ENCODE results near the gene AMBRA1. TPM values are rescaled to one million over a fixed set of nuclear protein-coding genes. Genes with fewer than 3 reads are reported as not detected.

AMBRA1 gene
- total RNA-seq, 1 experiment from 2014 or later, result 15.8 TPM

GRCh38 chr11:46362156-46363030 is 231.4 kb downstream of the AMBRA1 start:
- no peak for ATAC-seq
- peaks cover 26% of the 10 kb centered on the region for H3K4me1 ChIP-seq (ENCODE audit: insufficient read depth, low read length)
- CTCF ChIA-PET, result no interaction called here

GRCh38 chr11:46361283-46362155 is 232.3 kb downstream of the AMBRA1 start:
- H3F3A ChIP-seq (ENCODE audit: low read length, unreplicated experiment), result no peaks in the 10 kb centered on the region
- ATAC-seq (no peak), DNase-seq (no peak)
- H3K4me2 ChIP-seq (ENCODE audit: low read length), result no peak overlapping the region
- no peaks in the 10 kb centered on the region for H3K9me2 ChIP-seq (replicated peaks; ENCODE audit: low read length)
- no peaks in the 10 kb centered on the region for H3K36me3 ChIP-seq (ENCODE audit: low read depth, low read length)
- POLR2A ChIA-PET (ENCODE audit: unreplicated experiment), result no interaction called here
- H3K4me3 ChIP-seq (ENCODE audit: low read length), result no peak overlapping the region
- H3K27me3 ChIP-seq (ENCODE audit: low read length), result no peaks in the 10 kb centered on the region
- TF ChIP-seq EZH2 (IDR thresholded peaks at IDR 0.05; ENCODE audit: low read length, unreplicated experiment) (no peak), EZH2phosphoT487 (IDR thresholded peaks at IDR 0.05; ENCODE audit: borderline replicate concordance, low read length) (no peak), CTCF (conservative IDR thresholded peaks at IDR 0.05; ENCODE audit: low read depth, low read length) (no peak)
- no peak overlapping the region for H3K9ac ChIP-seq (ENCODE audit: low read length)
- H3K9me3 ChIP-seq (ENCODE audit: low read length), result no peaks in the 10 kb centered on the region
- CTCF ChIA-PET, result interaction anchor here (0.6 kb wide), 1 partner anchor 46 kb away, joined by 3 read pairs; no protein-coding TSS in a partner anchor
- peaks cover 35% of the 10 kb centered on the region for H3K79me2 ChIP-seq (ENCODE audit: low read length)
- no TSS peak for BruUV-seq (replicated peaks)
- no peak overlapping the region for H2AFZ ChIP-seq (ENCODE audit: low read length)
- intact Hi-C loops (cut with micrococcal nuclease), result loop anchor here (2.0 kb wide), 1 partner anchor 13 kb away; no protein-coding TSS in a partner anchor
- no peaks in the 10 kb centered on the region for H4K20me1 ChIP-seq (ENCODE audit: low read length)
- H3K27ac ChIP-seq (ENCODE audit: low read length), result no peak overlapping the region
- H3K4me1 ChIP-seq (ENCODE audit: insufficient read depth, low read length), result peaks cover 26% of the 10 kb centered on the region

More at GRCh38 chr11:46362156-46363030, 231.4 kb downstream of the AMBRA1 start:
- Histone ChIP-seq H3K36me3 (ENCODE audit: low read depth, low read length) (no peaks in the 10 kb centered on the region), H3K4me2 (ENCODE audit: low read length) (peak overlapping the region; percentile 84), H3K9ac (ENCODE audit: low read length) (peak overlapping the region; percentile 85), H3K9me3 (ENCODE audit: low read length) (no peaks in the 10 kb centered on the region), H4K20me1 (ENCODE audit: low read length) (no peaks in the 10 kb centered on the region), H3K27me3 (ENCODE audit: low read length) (no peaks in the 10 kb centered on the region), H3K27ac (ENCODE audit: low read length) (peak overlapping the region; percentile 97), H2AFZ (ENCODE audit: low read length) (peak overlapping the region; percentile 59; the same call in 1 of the 2 replicates), H3F3A (ENCODE audit: low read length, unreplicated experiment) (no peaks in the 10 kb centered on the region), H3K9me2 (replicated peaks; ENCODE audit: low read length) (no peaks in the 10 kb centered on the region), H3K79me2 (ENCODE audit: low read length) (peaks cover 27% of the 10 kb centered on the region), H3K4me3 (ENCODE audit: low read length) (no peak overlapping the region)
- TF ChIP-seq EZH2phosphoT487 (IDR thresholded peaks at IDR 0.05; ENCODE audit: borderline replicate concordance, low read length) (no peak), CTCF (conservative IDR thresholded peaks at IDR 0.05; ENCODE audit: low read depth, low read length) (no peak), EZH2 (IDR thresholded peaks at IDR 0.05; ENCODE audit: low read length, unreplicated experiment) (no peak)
- intact Hi-C loops (cut with micrococcal nuclease), result loop anchor here (2.0 kb wide), 1 partner anchor 14 kb away; no protein-coding TSS in a partner anchor
- BruUV-seq (replicated peaks), result TSS peak; percentile 57
- POLR2A ChIA-PET (ENCODE audit: unreplicated experiment), result no interaction called here
- DNase-seq, result no peak
